Erythroblast (primary cell): ENCODE results near the gene IFIH1.

ENCODE experiments used
- GATA1 ChIP-seq: IDR thresholded peaks from 2 replicates; pipeline ENCODE4 v1.6.1; 2011; ENCODE audit warnings: low read depth, mild to moderate bottlenecking, control low read depth, low read length, moderate library complexity
- POLR2A ChIP-seq: IDR thresholded peaks from 2 replicates; pipeline ENCODE4 v1.6.1; 2011; ENCODE audit warnings: mild to moderate bottlenecking, low read length

DNA sequence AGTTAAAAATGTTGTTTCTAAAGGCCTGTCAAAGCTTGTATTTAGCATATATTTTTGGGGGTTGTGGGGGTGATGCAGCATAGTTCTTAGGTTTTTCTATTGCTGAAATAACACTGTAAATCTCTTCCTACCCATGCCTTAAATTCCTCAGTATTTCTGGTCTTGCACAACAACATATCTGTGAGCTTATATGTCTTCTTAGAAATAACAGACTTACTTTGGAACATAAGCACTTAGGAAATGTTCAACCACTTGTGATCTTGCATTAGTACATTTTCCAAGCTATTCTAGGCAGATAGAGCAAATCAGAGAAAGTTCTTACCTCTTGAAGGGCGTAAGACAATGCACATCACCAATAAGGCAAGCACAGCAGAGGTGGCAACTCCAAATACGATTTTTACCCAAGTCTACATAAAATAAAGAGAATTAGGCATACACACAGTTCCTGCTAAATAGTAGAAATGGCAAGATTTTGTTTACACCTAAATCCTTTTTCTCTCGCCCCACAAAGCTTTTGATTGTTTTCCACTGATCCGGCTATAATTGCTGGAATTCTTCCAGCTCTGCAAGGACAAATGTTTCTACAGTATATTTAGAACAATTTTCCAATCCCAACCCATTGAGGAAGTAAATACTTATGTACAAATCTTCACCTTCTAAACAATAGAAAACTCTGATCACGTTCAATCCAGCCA, 75.8 kb downstream of the IFIH1 start:
- TF ChIP-seq POLR2A = no peak
- TF ChIP-seq GATA1 = no peak
